HG03066 (cell line): ENCODE data around the gene CADM2.
"Not testable (repeated sequence)": the region's sequence is repeated elsewhere in the genome, so short reads cannot be mapped to it uniquely, and the experiment has no call there.

Experiments
- ATAC-seq: cut with Tn5 transposase; IDR thresholded peaks from one replicate; pipeline ENCODE4 v1.9.1; 2021; ENCODE audit warnings: low read depth; ENCODE audit not compliant: unreplicated experiment

The CADM2 gene

GRCh38 chr3:85432081-85432480 is 473.3 kb downstream of the CADM2 start:
- no peak for ATAC-seq

GRCh38 chr3:85433319-85433718 is 474.5 kb downstream of the CADM2 start:
- ATAC-seq, result no peak

GRCh38 chr3:85455561-85456200 is 496.9 kb downstream of the CADM2 start:
- ATAC-seq, result no peak

- no peak for ATAC-seq
These were observed 515.5 kb downstream of the CADM2 start for GRCh38 chr3:85474241-85474640.

GRCh38 chr3:85475346-85475745 is 516.6 kb downstream of the CADM2 start:
- no peak for ATAC-seq

- ATAC-seq, result no peak
These were observed 518.2 kb downstream of the CADM2 start for GRCh38 chr3:85476891-85477495.

- no peak for ATAC-seq
These were observed 522.8 kb downstream of the CADM2 start for GRCh38 chr3:85481411-85482212.

- ATAC-seq, result no peak
These were observed 523.4 kb downstream of the CADM2 start for GRCh38 chr3:85482213-85482490.

GRCh38 chr3:85483986-85484385 is 525.2 kb downstream of the CADM2 start:
- ATAC-seq, result no peak

GRCh38 chr3:85487375-85487774 is 528.6 kb downstream of the CADM2 start:
- no peak for ATAC-seq

GRCh38 chr3:85495602-85496001 is 536.8 kb downstream of the CADM2 start:
- no peak for ATAC-seq

- no peak for ATAC-seq
These were observed 539.4 kb downstream of the CADM2 start for GRCh38 chr3:85498177-85498576.

- no peak for ATAC-seq
These were observed 543.5 kb downstream of the CADM2 start for GRCh38 chr3:85502148-85502875.

- peak; percentile 56 for ATAC-seq
These were observed 545.5 kb downstream of the CADM2 start for GRCh38 chr3:85504129-85504784.

- ATAC-seq, result not testable (repeated sequence)
These were observed 546.2 kb downstream of the CADM2 start for GRCh38 chr3:85504785-85505511.

- not testable (repeated sequence) for ATAC-seq
These were observed 548.3 kb downstream of the CADM2 start for GRCh38 chr3:85507052-85507451.

GRCh38 chr3:85508659-85509058 is 549.9 kb downstream of the CADM2 start:
- ATAC-seq, result no peak

GRCh38 chr3:85516146-85516545 is 557.4 kb downstream of the CADM2 start:
- ATAC-seq, result no peak

GRCh38 chr3:85524104-85524503 is 565.3 kb downstream of the CADM2 start:
- no peak for ATAC-seq

- ATAC-seq, result no peak
These were observed 566.5 kb downstream of the CADM2 start for GRCh38 chr3:85525264-85525663.
